T-helper 22 cell (primary cell): ENCODE measurements around the gene GZMA.

Source experiments
- DNase-seq: peaks from one replicate; pipeline ENCODE4 v3.0.0-alpha.2; 2020; ENCODE audit warnings: low read depth

Gene GZMA

DNA sequence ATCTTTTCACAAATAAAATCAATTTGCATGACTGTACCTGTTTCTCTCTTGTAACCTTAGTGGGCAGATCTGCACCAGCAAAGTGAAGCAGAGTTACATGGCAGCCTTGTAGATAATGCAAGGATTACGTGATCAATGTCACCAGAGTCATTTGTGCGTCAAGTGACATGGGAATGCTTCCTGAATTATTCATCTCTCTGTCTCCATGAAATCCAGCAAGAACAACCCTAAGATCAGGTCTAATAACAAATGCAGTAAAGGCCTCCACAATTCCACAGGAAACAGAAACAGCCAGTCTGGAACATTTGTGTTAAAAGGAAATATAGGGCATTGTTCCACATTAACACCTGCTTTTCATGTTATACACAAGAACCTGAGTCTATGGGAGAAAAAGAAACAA, 7.8 kb downstream of the GZMA start:
- DNase-seq = no peak

DNA sequence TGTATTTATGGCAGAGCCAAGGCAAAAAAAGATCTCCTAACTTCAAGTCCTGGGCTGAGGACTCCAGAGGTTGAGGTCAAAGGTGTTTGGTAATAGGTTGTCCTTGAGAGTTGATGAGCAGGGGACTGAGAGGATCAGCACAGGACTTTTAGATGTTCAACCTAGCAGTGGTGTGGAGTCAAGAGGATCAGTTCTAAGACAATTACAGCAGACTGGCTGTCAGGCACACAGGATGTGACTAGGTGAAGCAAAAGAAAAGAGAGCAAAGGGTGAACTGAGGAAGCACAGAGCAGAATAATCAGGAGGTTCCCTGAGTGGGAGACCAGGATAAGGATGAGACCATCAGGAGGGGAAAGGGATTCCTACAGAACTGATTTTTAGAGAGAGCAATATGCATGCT, 10.9 kb downstream of the GZMA start:
- DNase-seq = no peak

- no peak for DNase-seq
Observed at GRCh38 chr5:55114061-55114460, 11.6 kb downstream of the GZMA start.

- no peak for DNase-seq
Observed at GRCh38 chr5:55123365-55123764, 20.9 kb downstream of the GZMA start.

GRCh38 chr5:55134053-55134722, 31.7 kb downstream of the GZMA start:
- DNase-seq = no peak

DNA sequence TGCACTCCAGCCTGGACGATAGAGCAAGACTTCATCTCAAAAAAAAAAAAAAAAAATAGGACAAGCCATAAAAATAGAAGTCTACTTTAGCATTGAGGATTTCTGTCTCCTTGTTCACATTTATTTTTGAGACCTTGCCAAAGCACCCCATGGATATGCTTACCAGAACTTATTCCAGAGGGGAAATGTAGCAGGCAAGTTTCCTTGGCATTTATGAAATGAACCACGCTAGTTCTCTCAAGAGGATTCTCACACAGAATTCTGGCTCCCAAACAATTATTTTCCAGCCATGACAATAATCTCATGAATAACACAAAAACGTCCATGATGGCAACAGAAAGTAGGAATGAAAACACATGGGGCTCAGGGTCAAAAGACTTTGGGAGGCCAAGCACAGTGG, 34.1 kb downstream of the GZMA start:
- no peak for DNase-seq

DNA sequence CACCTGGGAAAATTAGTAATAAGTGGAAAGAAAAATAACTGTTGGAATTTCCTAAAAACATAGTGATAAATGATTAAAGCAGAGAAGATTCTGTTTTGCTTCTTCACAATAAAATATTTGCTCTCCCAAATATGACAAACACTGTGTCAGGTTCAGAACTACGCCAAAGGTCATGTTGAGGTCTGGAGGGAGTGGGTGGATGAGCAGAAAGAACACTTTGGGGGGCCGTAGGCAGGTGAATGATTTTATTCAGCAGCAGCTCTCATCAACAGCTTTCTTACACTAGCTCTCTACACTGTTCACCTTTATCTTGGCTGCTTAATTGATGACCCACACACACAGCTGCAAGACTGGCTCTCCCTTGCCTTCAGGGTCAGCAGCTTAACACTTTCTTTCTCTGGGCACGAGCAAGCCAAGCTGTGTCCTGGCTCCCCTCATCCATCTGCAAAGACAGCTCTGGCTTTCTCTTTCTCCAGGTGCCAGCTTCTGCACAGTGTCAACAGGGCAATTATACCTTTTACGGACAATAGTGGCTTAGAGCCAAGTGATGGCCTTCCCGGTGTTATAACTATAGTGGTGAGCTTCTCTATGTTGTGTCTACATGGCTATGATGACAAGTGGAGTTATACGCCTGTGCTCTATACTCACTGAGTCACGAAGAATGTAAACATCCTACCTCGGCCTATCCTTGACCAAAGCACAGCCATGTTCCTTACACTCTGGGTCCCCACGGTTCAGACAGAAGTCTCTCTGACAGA, 38.6 kb downstream of the GZMA start:
- no peak for DNase-seq

DNA sequence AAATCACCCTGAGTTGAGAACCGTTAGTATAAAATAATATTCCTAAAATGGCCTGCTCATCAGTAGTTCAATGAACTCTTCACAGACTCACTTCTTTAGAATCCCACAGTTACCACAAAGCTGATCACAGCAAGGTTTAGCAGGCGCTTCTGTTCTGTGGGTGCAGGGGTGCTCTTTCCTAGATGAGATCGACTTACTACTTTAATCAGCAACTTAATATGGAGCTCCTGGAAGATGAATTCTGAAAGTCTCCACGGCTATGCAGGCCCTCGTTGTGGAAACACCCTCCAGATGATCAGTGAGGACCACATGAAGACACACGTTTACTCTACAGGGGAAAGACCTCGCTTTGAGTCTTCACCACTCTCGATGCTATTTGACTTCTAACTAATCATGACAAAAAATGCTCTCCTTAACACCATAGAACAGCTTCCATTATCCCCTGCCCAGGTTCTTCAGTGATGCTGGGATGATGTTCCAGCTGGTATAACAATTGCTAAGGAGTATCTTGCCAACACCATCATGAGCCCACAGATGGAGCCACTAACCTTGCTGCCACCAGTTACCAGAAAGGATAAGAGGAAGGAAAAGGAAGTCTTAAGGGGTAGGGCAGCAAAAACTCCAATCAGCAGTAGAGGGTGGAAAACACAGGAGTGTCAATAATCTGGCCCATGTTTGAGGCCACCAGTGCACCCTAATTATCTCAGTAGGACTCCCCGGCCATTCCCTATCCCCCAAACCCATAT, 39.7 kb downstream of the GZMA start:
- DNase-seq = no peak

GRCh38 chr5:55143624-55144023, 41.2 kb downstream of the GZMA start:
- no peak for DNase-seq

DNA sequence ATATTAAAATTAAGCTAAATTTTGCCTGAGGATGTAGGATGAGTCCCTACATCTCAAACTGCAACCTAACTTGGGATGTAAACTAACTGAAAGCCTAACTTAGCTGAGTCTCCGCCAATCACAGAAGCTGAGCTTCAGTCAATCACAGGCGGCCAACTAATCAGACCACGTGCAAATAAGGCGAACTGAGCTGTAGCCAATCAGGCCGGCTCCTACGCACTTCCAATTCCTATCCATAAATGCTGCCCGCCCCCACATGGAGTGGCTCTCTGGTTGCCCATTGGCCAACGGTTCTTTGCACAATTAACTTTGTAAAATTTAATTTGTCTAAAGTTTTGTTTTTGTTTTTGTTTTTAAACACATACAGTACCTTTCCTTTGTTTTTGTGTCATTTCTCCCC, 43.6 kb downstream of the GZMA start:
- DNase-seq = no peak

DNA sequence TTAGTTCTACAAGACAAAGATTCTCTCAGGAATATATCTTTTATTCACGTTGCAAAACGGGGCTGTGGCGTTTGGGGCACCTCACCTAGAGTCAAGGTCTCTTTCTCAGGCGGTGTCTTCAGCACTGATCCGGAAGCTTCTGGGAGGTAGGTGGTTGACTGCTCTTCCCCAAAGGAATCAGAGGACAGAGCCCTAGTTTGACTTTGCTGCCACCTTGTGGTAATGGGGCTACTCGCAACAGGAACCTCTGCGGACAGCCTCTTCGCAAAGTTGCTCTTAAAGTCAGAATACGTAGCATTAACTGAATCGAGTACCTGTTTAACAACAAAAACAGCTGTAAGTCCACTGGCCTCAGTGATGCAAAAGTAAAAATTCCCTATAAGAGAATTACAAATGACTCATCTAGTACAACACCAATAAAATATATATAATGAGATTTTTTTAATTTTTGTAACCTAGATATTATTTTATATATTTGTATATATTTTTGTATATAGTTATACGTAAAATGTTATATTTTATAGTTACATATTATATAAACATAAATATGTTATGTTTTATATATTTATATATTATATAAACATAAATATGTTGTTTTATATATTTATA, 44.2 kb downstream of the GZMA start:
- DNase-seq = peak; percentile 53

DNA sequence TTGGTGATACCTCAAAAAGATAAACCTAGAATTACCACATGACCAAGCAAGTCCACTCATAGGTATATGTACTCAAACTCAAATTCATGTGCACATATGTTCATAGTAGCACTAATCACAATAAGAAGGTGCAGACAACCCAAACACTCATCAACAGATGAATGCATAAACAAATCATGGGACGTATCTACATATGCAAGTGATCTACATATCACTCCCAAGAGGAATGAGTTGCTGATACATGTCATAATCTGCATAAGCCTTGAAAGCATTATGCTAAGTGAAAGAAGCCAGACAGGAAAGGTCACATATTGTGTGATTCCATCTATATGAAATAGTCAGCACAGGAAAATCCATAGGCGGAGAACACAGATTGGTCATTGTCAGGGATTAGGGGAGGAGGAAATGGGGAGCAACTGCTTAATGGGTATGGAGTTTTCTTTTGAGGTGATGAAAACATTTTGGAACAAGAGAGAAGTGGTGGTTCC, 46.9 kb downstream of the GZMA start:
- no peak for DNase-seq

GRCh38 chr5:55151923-55152842, 49.7 kb downstream of the GZMA start:
- no peak for DNase-seq

DNA sequence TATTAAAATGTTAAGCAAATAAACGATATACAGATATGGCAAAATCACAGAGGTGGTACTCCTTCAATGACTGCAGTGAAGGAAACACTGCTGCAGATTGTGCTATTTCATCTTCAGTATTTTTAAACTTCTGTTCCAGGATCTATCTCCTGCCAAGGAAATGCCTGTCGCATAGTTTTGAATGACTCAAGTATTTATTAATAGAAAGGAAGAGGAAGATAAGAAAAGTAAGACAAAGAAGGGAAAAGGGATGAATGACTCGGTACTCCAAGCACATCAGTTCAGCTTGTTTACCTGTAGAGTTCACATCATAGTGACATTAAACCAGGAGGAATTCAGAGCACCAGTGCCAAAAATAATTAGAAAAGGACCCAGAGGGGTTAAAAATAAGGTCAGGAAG, 52.4 kb downstream of the GZMA start:
- no peak for DNase-seq
